Duodenal mucosa (tissue), 2 donors: ENCODE data around the gene SNX1.
"Not testable (repeated sequence)": the region's sequence is repeated elsewhere in the genome, so short reads cannot be mapped to it uniquely, and the experiment has no call there.

Experiments
- H3K27ac ChIP-seq: one replicate; pipeline ENCODE4 v1.7.0; 2013; ENCODE audit warnings: low read depth, low read length
- H3K27me3 ChIP-seq, 2 donors: one replicate each; pipeline ENCODE4 v1.7.0; 2013; ENCODE audit warnings: low read length in 2 of 2, control low read depth in 1 of 2; ENCODE audit not compliant: insufficient read depth in 2 of 2, control insufficient read depth in 1 of 2
- H3K36me3 ChIP-seq, 2 donors: one replicate each; pipeline ENCODE4 v1.7.0; 2013; ENCODE audit warnings: low read length in 2 of 2, control low read depth in 1 of 2; ENCODE audit not compliant: insufficient read depth in 2 of 2, control insufficient read depth in 1 of 2
- H3K4me1 ChIP-seq, 2 donors: one replicate each; pipeline ENCODE4 v1.7.0; 2013; ENCODE audit warnings: low read length in 2 of 2, control low read depth in 1 of 2; ENCODE audit not compliant: insufficient read depth in 2 of 2, control insufficient read depth in 1 of 2
- H3K4me3 ChIP-seq, 2 donors: one replicate each; pipeline ENCODE4 v1.7.0; 2013; ENCODE audit warnings: low read length in 2 of 2, low read depth in 1 of 2
- H3K9ac ChIP-seq, 2 donors: one replicate each; pipeline ENCODE4 v1.7.0; 2013; ENCODE audit warnings: low read length in 2 of 2, low read depth in 1 of 2
- H3K9me3 ChIP-seq, 2 donors: one replicate each; pipeline ENCODE4 v1.7.0; 2013; ENCODE audit warnings: low read length in 2 of 2, control low read depth in 1 of 2; ENCODE audit not compliant: control insufficient read depth in 1 of 2

Gene SNX1

DNA sequence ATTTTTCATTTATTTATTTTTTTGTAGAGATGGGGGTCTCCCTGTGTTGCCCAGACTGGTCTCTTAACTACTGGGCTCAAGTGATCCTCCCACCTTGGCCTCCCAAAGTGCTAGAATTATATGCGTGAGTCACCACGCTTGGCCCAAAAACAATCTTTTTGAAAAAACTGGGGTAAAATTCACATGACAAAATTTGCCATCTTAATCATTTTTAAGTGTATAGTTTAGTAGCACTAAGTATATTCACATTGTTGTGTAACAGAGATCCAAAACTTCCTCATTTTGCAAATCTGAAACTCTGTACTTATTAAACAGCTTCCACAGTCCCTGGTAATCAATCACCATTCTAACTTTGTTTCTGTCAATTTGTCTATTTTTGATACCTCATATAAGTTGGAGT lies 5.2 kb downstream of the SNX1 start:
- Histone ChIP-seq H3K27ac (no peak overlapping the region), H3K4me1 (peaks cover 21 to 22% of the 10 kb centered on the region in 2 donors), H3K27me3 (no peaks in the 10 kb centered on the region), H3K9ac (no peak overlapping the region), H3K4me3 (no peak overlapping the region), H3K9me3 (no peaks in the 10 kb centered on the region), H3K36me3 (no peaks in the 10 kb centered on the region)

GRCh38 chr15:64102497-64102896 lies 6.7 kb downstream of the SNX1 start:
- Histone ChIP-seq H3K4me1 (peaks cover 9 to 14% of the 10 kb centered on the region in 2 donors), H3K36me3 (peaks cover 0 to 3% of the 10 kb centered on the region in 2 donors), H3K9ac (no peak overlapping the region), H3K27me3 (no peaks in the 10 kb centered on the region), H3K27ac (no peak overlapping the region), H3K9me3 (no peaks in the 10 kb centered on the region), H3K4me3 (no peak overlapping the region)

DNA sequence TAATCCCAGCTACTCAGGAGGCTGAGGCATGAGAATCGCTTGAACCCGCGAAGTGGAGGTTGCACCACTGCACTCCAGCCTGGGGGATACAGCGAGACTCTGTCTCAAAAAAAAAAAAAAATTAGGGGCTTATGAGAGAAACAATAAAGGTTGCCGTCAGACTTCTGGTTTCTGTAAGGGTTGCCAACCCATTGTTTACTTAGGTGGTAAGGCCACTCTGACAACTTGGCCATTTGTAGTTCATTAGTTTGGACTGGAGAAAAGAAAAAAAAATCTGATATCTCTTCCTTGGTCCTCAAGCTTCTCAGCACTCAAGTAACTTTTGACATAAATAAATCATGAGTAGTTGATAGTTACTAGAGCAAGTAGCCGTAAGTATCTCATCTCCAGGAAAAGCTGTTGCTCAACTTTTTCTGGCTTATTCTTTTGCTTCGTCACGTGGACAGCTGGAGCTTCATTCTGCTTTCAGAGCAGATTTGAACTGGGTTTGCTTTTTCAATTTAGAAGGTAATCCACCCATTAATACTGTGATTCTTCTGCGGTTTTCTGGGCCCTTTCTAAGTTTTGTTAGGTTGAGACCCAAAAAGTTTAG lies 9.4 kb downstream of the SNX1 start:
- H3K4me1 ChIP-seq = peaks cover 0 to 7% of the 10 kb centered on the region in 2 donors

GRCh38 chr15:64107337-64107736 lies 11.6 kb downstream of the SNX1 start:
- Histone ChIP-seq H3K9me3 (no peaks in the 10 kb centered on the region), H3K27me3 (no peaks in the 10 kb centered on the region), H3K4me3 (no peak overlapping the region), H3K27ac (no peak overlapping the region), H3K4me1 (peaks cover 9 to 24% of the 10 kb centered on the region in 2 donors), H3K9ac (no peak overlapping the region), H3K36me3 (peaks cover 0 to 3% of the 10 kb centered on the region in 2 donors)

More for the DNA sequence above, 9.4 kb downstream of the SNX1 start:
- H3K9ac ChIP-seq = no peak overlapping the region
- H3K27me3 ChIP-seq = no peaks in the 10 kb centered on the region
- H3K36me3 ChIP-seq = peaks cover 0 to 3% of the 10 kb centered on the region in 2 donors
- no peak overlapping the region for H3K4me3 ChIP-seq
- H3K9me3 ChIP-seq = no peaks in the 10 kb centered on the region
- H3K27ac ChIP-seq = no peak overlapping the region

DNA sequence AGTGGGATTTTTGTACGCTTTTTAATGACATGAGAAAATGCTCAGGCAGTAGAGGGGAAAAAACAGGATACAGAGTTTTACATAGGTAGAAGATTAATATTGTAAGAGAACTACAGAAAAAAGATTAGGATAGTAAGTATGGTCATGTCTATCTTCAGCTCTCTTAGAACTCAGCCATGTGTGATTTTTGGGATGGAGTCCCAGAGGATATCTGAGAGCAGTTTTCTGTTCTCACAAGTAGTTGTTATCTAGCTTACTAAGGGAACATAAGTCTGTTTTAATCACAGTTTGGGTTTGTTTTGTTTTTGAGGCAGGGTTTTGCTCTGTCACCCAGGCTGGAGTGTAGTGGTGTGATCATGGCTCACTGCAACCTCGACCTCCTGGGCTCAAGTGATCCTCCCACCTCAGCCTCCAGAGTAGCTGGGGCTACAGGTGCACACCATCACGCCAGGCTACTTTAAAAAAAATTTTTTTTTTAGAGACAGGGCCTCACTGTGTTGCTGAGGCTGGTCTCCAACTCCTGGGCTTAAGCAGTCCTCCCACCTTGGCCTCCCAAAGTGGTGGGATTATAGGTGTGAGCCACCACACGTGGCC lies 14.4 kb downstream of the SNX1 start:
- not testable (repeated sequence) for H3K9me3 ChIP-seq, H3K27ac ChIP-seq, H3K4me3 ChIP-seq, H3K27me3 ChIP-seq, H3K9ac ChIP-seq
- peaks cover 9 to 26% of the 10 kb centered on the region in 2 donors for H3K4me1 ChIP-seq
- peaks cover 8 to 26% of the 10 kb centered on the region in 2 donors for H3K36me3 ChIP-seq

DNA sequence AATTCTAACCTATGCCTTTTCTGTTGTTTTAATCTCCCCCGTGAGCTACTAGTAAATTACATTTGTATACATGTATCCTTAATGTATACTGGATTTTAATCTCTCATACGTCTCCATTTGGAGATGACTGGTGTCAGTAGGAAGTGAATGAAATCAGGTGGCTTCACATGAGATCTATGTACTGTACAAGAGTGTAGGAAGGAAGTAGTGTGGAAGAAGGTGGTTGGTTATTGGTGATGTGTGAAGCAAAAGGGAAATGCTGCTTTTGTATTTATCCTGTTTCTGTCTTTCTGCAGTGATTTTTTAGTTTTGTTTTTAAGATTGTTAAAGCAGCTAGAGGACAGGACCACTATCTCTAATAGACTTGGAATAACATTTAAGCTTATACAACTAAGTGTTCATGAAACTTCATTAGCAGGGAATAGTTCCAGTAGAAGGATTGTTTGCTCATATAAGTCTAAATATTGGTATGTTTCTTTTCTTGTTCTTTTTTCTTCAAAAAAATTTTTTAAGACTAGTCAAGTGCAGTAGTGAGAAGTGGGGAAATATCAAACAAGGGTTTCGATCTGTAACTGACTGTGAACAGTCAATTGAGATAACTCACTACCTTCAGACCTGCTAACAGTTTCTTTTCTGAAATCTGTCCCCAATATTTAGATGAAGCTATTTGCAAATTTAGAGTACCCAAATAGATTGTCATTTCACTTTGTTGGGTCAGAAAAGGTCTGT lies 15.3 kb downstream of the SNX1 start:
- no peak overlapping the region for H3K9ac ChIP-seq

DNA sequence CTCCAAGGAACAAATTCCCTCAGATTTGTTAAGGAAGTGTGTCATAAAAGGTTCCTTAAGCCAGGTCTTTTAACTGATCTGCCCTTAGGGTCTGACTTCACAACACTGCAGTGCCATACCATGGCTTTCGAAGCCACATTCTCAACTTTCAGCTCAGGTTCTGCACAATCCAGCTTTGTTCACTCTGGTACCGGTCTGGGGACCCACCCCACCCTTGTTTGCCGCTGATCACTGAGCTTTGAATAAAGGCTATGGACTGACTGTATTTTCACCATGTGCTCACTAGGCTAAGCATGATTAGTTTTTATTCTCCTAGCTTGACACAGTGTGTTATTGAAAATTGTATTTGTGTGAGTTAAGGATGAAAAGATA lies 15.9 kb downstream of the SNX1 start:
- peaks cover 9 to 21% of the 10 kb centered on the region in 2 donors for H3K4me1 ChIP-seq
- no peak overlapping the region for H3K27ac ChIP-seq
- H3K9ac ChIP-seq = no peak overlapping the region
- no peaks in the 10 kb centered on the region for H3K27me3 ChIP-seq
- no peak overlapping the region for H3K4me3 ChIP-seq
- no peaks in the 10 kb centered on the region for H3K9me3 ChIP-seq
- H3K36me3 ChIP-seq = peaks cover 16 to 40% of the 10 kb centered on the region in 2 donors

More for the DNA sequence above, 15.3 kb downstream of the SNX1 start:
- Histone ChIP-seq H3K4me1 (peaks cover 9 to 21% of the 10 kb centered on the region in 2 donors), H3K27ac (no peak overlapping the region), H3K4me3 (no peak overlapping the region), H3K27me3 (no peaks in the 10 kb centered on the region), H3K9me3 (no peaks in the 10 kb centered on the region), H3K36me3 (peaks cover 11 to 35% of the 10 kb centered on the region in 2 donors)

DNA sequence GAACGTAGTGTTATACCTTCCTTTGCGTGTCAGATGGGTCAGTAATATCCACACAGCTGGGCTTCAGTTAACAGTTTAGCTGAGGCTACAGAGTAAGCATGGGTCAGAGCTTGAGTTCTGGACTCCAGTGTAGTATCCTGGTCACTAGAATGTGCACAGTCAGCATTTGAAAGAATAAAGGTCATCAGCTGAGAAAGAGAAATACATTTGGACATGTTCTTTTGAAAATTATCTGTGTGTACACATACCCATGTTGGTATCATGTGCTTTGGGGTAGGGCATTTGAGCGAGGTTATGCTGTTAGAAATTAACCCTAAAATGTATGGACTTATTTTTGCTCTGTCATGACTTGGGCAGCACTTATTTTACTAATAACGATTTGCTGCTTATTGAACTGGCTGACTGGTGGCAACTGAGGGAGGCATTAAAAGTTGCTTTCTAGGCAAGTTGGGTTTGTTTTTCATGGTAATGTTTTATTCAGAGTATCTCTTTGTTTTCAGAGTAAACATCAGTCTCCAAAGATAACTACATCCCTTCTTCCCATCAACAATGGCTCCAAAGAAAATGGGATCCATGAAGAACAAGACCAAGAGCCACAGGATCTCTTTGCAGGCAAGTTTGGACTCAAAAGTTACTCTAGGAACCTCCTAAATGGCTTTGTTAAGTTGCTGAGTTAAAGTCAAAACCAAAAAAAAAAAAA lies 16.4 kb downstream of the SNX1 start:
- Histone ChIP-seq H3K4me1 (peaks cover 9 to 21% of the 10 kb centered on the region in 2 donors), H3K9me3 (no peaks in the 10 kb centered on the region), H3K9ac (no peak overlapping the region)

GRCh38 chr15:64112904-64113303 lies 17.1 kb downstream of the SNX1 start:
- H3K36me3 ChIP-seq = peaks cover 19 to 50% of the 10 kb centered on the region in 2 donors
- no peak overlapping the region for H3K9ac ChIP-seq
- H3K27me3 ChIP-seq = no peaks in the 10 kb centered on the region
- no peaks in the 10 kb centered on the region for H3K9me3 ChIP-seq
- H3K27ac ChIP-seq = no peak overlapping the region
- H3K4me1 ChIP-seq = peaks cover 9 to 21% of the 10 kb centered on the region in 2 donors
- H3K4me3 ChIP-seq = no peak overlapping the region

More for the DNA sequence above, 16.4 kb downstream of the SNX1 start:
- Histone ChIP-seq H3K4me3 (no peak overlapping the region), H3K27me3 (no peaks in the 10 kb centered on the region), H3K36me3 (peaks cover 18 to 45% of the 10 kb centered on the region in 2 donors), H3K27ac (no peak overlapping the region)
